ENCODE measurements around the gene ARG2. TPM values are rescaled to one million over a fixed set of nuclear protein-coding genes. Genes with fewer than 3 reads are reported as not detected.

ARG2 gene
- total RNA-seq, 4 donors from 2014 or later: 0.51 to 3.7 (median 2.8) TPM; not detected in 1

DNA sequence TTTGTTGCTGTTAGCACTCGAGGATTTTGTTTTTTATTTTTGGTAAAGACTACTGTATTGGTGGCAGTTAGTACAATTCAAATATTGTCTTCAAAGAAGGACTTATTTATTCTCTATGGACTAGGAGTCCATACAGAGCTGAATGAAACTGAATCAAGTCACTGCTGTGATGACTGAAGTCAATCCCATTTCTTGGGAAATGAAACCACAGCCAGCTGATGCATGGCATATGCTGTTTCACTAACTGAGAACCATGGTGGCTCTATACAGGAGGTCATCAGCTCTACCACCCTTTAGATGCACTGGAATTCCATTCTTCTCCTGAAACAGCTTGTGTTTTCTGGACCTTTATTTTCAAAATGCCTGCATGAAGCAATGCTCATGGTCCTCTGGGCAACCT is 32.5 kb downstream of the ARG2 start:
- intact Hi-C loops (cut with DNase I; ENCODE audit: low total_unique reads): no loop called here
- TF ChIP-seq, protein P1, sequence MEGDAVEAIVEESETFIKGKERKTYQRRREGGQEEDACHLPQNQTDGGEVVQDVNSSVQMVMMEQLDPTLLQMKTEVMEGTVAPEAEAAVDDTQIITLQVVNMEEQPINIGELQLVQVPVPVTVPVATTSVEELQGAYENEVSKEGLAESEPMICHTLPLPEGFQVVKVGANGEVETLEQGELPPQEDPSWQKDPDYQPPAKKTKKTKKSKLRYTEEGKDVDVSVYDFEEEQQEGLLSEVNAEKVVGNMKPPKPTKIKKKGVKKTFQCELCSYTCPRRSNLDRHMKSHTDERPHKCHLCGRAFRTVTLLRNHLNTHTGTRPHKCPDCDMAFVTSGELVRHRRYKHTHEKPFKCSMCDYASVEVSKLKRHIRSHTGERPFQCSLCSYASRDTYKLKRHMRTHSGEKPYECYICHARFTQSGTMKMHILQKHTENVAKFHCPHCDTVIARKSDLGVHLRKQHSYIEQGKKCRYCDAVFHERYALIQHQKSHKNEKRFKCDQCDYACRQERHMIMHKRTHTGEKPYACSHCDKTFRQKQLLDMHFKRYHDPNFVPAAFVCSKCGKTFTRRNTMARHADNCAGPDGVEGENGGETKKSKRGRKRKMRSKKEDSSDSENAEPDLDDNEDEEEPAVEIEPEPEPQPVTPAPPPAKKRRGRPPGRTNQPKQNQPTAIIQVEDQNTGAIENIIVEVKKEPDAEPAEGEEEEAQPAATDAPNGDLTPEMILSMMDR (IDR thresholded peaks at IDR 0.05): no peak
- no peak for TF ChIP-seq POLR2A (IDR thresholded peaks at IDR 0.05)
- no peaks in the 10 kb centered on the region for H3K27me3 ChIP-seq
- no peak overlapping the region for H3K27ac ChIP-seq
- H3K9me3 ChIP-seq: no peaks in the 10 kb centered on the region
- no peak for DNase-seq
- H3K4me3 ChIP-seq: no peak overlapping the region
- no peaks in the 10 kb centered on the region for H3K4me1 ChIP-seq
- no peaks in the 10 kb centered on the region for H3K36me3 ChIP-seq

DNA sequence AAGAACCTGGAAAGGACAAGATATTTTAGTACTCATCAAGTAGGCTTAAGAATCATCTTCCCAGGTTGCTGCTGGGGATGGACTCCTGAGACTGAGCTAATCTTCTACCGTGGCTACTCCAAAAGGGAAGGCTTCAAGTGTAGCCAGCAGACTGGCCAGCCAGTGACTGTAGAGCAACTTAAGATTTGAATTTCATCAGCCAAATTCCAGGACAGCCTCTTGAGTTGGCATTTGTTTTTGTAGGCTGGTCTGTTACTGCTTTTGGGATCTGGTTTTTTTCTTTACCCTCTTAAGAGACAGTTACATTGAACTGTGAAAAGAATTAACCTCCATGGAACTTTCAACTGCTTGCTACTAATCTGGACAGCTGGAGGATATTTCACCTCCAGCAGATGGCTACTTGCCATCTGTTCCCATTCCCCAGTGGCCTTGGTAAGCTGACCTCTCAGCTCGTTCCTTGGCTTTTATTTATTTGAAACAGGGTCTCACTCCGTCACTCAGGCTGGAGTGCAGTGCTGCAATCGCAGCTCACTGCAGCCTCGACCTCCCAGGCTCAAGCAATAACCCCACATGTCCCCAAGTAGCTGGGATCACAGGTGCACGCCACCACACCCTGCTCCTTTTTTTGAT is 34.0 kb downstream of the ARG2 start:
- Histone ChIP-seq H3K36me3 (no peaks in the 10 kb centered on the region), H3K27me3 (no peaks in the 10 kb centered on the region), H3K27ac (no peak overlapping the region), H3K9me3 (no peaks in the 10 kb centered on the region), H3K4me1 (no peaks in the 10 kb centered on the region), H3K4me3 (no peak overlapping the region)
- intact Hi-C loops (cut with DNase I; ENCODE audit: low total_unique reads): no loop called here
- DNase-seq: no peak
- TF ChIP-seq POLR2A (IDR thresholded peaks at IDR 0.05): no peak

GRCh38 chr14:67663633-67664032 is 43.9 kb downstream of the ARG2 start:
- DNase-seq: no peak
- intact Hi-C loops (cut with DNase I; ENCODE audit: low total_unique reads): loop anchor here (10.0 kb wide), 1 partner anchor 79 kb away; no protein-coding TSS in a partner anchor
- no peaks in the 10 kb centered on the region for H3K36me3 ChIP-seq
- no peaks in the 10 kb centered on the region for H3K27me3 ChIP-seq
- no peak overlapping the region for H3K4me3 ChIP-seq
- no peak for TF ChIP-seq POLR2A (IDR thresholded peaks at IDR 0.05)
- TF ChIP-seq, protein P1 (IDR thresholded peaks at IDR 0.05): no peak
- no peaks in the 10 kb centered on the region for H3K4me1 ChIP-seq
- no peak overlapping the region for H3K27ac ChIP-seq
- no peaks in the 10 kb centered on the region for H3K9me3 ChIP-seq

GRCh38 chr14:67665868-67666267 is 46.1 kb downstream of the ARG2 start:
- Histone ChIP-seq H3K4me3 (no peak overlapping the region), H3K36me3 (no peaks in the 10 kb centered on the region), H3K9me3 (no peaks in the 10 kb centered on the region), H3K27me3 (no peaks in the 10 kb centered on the region), H3K4me1 (no peaks in the 10 kb centered on the region), H3K27ac (no peak overlapping the region)
- no peak for DNase-seq
- no peak for TF ChIP-seq POLR2A (IDR thresholded peaks at IDR 0.05)
- TF ChIP-seq, protein P1 (IDR thresholded peaks at IDR 0.05): no peak
- intact Hi-C loops (cut with DNase I; ENCODE audit: low total_unique reads): loop anchor here (10.0 kb wide), 1 partner anchor 81 kb away; no protein-coding TSS in a partner anchor

- Histone ChIP-seq H3K27ac (no peak overlapping the region), H3K4me1 (no peaks in the 10 kb centered on the region), H3K27me3 (no peaks in the 10 kb centered on the region), H3K36me3 (no peaks in the 10 kb centered on the region), H3K9me3 (no peaks in the 10 kb centered on the region), H3K4me3 (no peak overlapping the region)
- intact Hi-C loops (cut with DNase I; ENCODE audit: low total_unique reads): loop anchor here (10.0 kb wide), 1 partner anchor 82 kb away; no protein-coding TSS in a partner anchor
- TF ChIP-seq, protein P1 (IDR thresholded peaks at IDR 0.05): peak; percentile 52 to 78 (median 66)
- no peak for TF ChIP-seq POLR2A (IDR thresholded peaks at IDR 0.05)
- peak in 1 of 2 donors; percentile 29 for DNase-seq
Measured at GRCh38 chr14:67666750-67667449, 47.2 kb downstream of the ARG2 start.

All from uterus (tissue), 4 donors.